Measurements from ENCODE around the gene ACSL3.

ACSL3 gene

GRCh38 chr2:222976521-222977061 lies 115.8 kb downstream of the ACSL3 start:
- ChIA-PET POLR2A (no interaction called here), CTCF (interaction anchor here (1.3 kb wide), 1 partner anchor 64 kb away, joined by 3 read pairs; no protein-coding TSS in a partner anchor)
- DNase-seq (ENCODE audit: extremely low spot score): no peak
- no peak for TF ChIP-seq CTCF (IDR thresholded peaks at IDR 0.05; ENCODE audit: control extremely low read depth, extremely low read depth, low read depth, missing control alignments)

GRCh38 chr2:222977121-222977520 lies 116.3 kb downstream of the ACSL3 start:
- CTCF ChIA-PET: interaction anchor here (1.3 kb wide), 1 partner anchor 65 kb away, joined by 3 read pairs; no protein-coding TSS in a partner anchor
- POLR2A ChIA-PET: no interaction called here
- DNase-seq (ENCODE audit: extremely low spot score): no peak
- no peak for TF ChIP-seq CTCF (IDR thresholded peaks at IDR 0.05; ENCODE audit: control extremely low read depth, extremely low read depth, low read depth, missing control alignments)

- DNase-seq (ENCODE audit: extremely low spot score): no peak
- TF ChIP-seq CTCF (IDR thresholded peaks at IDR 0.05; ENCODE audit: control extremely low read depth, extremely low read depth, low read depth, missing control alignments): no peak
- CTCF ChIA-PET: interaction anchor here (6.6 kb wide), 1 partner anchor 7 kb away, joined by 49 read pairs; no protein-coding TSS in a partner anchor
- POLR2A ChIA-PET: no interaction called here
Observed at GRCh38 chr2:222978850-222979249, 118.0 kb downstream of the ACSL3 start.

- no peak for TF ChIP-seq CTCF (IDR thresholded peaks at IDR 0.05; ENCODE audit: control extremely low read depth, extremely low read depth, low read depth, missing control alignments)
- DNase-seq (ENCODE audit: extremely low spot score): no peak
- POLR2A ChIA-PET: no interaction called here
Observed at GRCh38 chr2:222979484-222979883, 118.6 kb downstream of the ACSL3 start.

GRCh38 chr2:222982010-222982908 lies 121.4 kb downstream of the ACSL3 start:
- ChIA-PET CTCF (interaction anchor here (0.9 to 6.6 kb wide), 2 partner anchors 10 to 15 kb away, joined by 4 to 49 read pairs; no protein-coding TSS in a partner anchor), POLR2A (no interaction called here)
- peak; percentile 25 for TF ChIP-seq CTCF (IDR thresholded peaks at IDR 0.05; ENCODE audit: control extremely low read depth, extremely low read depth, low read depth, missing control alignments)
- no peak for DNase-seq (ENCODE audit: extremely low spot score)

More at GRCh38 chr2:222979484-222979883, 118.6 kb downstream of the ACSL3 start:
- CTCF ChIA-PET: interaction anchor here (6.6 kb wide), 1 partner anchor 8 kb away, joined by 49 read pairs; no protein-coding TSS in a partner anchor

GRCh38 chr2:222982909-222983265 lies 122.1 kb downstream of the ACSL3 start:
- no peak for TF ChIP-seq CTCF (IDR thresholded peaks at IDR 0.05; ENCODE audit: control extremely low read depth, extremely low read depth, low read depth, missing control alignments)
- ChIA-PET POLR2A (no interaction called here), CTCF (interaction anchor here (0.9 to 6.6 kb wide), 2 partner anchors 11 to 16 kb away, joined by 4 to 49 read pairs; no protein-coding TSS in a partner anchor)
- no peak for DNase-seq (ENCODE audit: extremely low spot score)
